CD4-positive, alpha-beta T cell (primary cell): ENCODE measurements around the gene RRAGA. TPM values are rescaled to one million over a fixed set of nuclear protein-coding genes. Genes with fewer than 3 reads are reported as not detected.
"Not testable (repeated sequence)": the region's sequence is repeated elsewhere in the genome, so short reads cannot be mapped to it uniquely, and the experiment has no call there.

ENCODE experiments used
- ATAC-seq: fragments of 200-7000 bp; cut with Tn5 transposase; one replicate; pipeline ENCODE4 v1.10.0; 2022; ENCODE audit warnings: mild to moderate bottlenecking; ENCODE audit not compliant: poor library complexity
- CTCF ChIA-PET: fragments of 350-600 bp; sonication (Branson Sonifier 250); formaldehyde crosslinking; loops from one replicate; lab custom pipeline; 2021; ENCODE audit warnings: antibody characterized with exemption, inconsistent platforms; lab: Charles Lee
- POLR2A ChIA-PET: fragments of 350-600 bp; sonication (Branson Sonifier 250); formaldehyde crosslinking; loops from one replicate; lab custom pipeline; 2021; ENCODE audit warnings: antibody characterized with exemption, inconsistent platforms; lab: Charles Lee
- DNase-seq, 14 experiments: peaks; one replicate each; pipeline ENCODE4 v3.0.0-alpha.2; 2013 to 2020; ENCODE audit warnings: mixed read lengths in 2 of 14
- H3K27ac ChIP-seq, 2 donors: one replicate each; pipeline versions ENCODE4 v1.5.1 to v1.7.0; 2013; ENCODE audit warnings: low read length in 2 of 2, low read depth in 1 of 2, mild to moderate bottlenecking in 1 of 2
- H3K27me3 ChIP-seq, 2 experiments: 1 replicate in 1 of 2; 2 replicates in 1 of 2; pipeline versions ENCODE4 v1.6.1 to v1.7.0; 2013; ENCODE audit warnings: low read length in 2 of 2, control low read depth in 1 of 2, mild to moderate bottlenecking in 1 of 2, moderate library complexity in 1 of 2; ENCODE audit not compliant: insufficient read depth in 2 of 2, control insufficient read depth in 1 of 2
- H3K36me3 ChIP-seq: one replicate; pipeline ENCODE4 v1.6.1; 2013; ENCODE audit warnings: low read length, control low read depth; ENCODE audit not compliant: insufficient read depth
- H3K4me1 ChIP-seq: one replicate; pipeline ENCODE4 v1.6.1; 2013; ENCODE audit warnings: low read length, control low read depth; ENCODE audit not compliant: insufficient read depth
- H3K4me3 ChIP-seq: one replicate; pipeline ENCODE4 v1.5.1; 2013; ENCODE audit warnings: mild to moderate bottlenecking, low read length, moderate library complexity
- H3K9me3 ChIP-seq, 2 experiments: 1 replicate in 1 of 2; 2 replicates in 1 of 2; pipeline versions ENCODE4 v1.6.1 to v1.7.0; 2013; ENCODE audit warnings: low read length in 2 of 2, mild to moderate bottlenecking in 2 of 2, control low read depth in 1 of 2, moderate library complexity in 1 of 2; ENCODE audit not compliant: control insufficient read depth in 1 of 2, insufficient read depth in 1 of 2
- H3K27ac Mint-ChIP-seq: one replicate; pipeline ENCODE4 v1.8.0; 2020; ENCODE audit warnings: mixed read lengths
- H3K27me3 Mint-ChIP-seq: one replicate; pipeline ENCODE4 v1.8.0; 2021; ENCODE audit warnings: mixed read lengths
- H3K36me3 Mint-ChIP-seq: one replicate; pipeline ENCODE4 v1.8.0; 2021; ENCODE audit warnings: low read depth, mixed read lengths
- H3K4me1 Mint-ChIP-seq: one replicate; pipeline ENCODE4 v1.8.0; 2021; ENCODE audit warnings: low read depth, mixed read lengths
- H3K4me3 Mint-ChIP-seq: one replicate; pipeline ENCODE4 v1.8.0; 2020; ENCODE audit warnings: mild to moderate bottlenecking, mixed read lengths
- H3K9me3 Mint-ChIP-seq: one replicate; pipeline ENCODE4 v1.8.0; 2020; ENCODE audit warnings: mixed read lengths
- CTCF ChIP-seq: fragments of 200-600 bp; IDR thresholded peaks from one replicate; pipeline ENCODE4 v1.8.0; 2022; ENCODE audit warnings: antibody characterized with exemption, mild to moderate bottlenecking
- intact Hi-C, 2 experiments: fragments of 100-400 bp; cut with DNase I in 1 of 2; cut with micrococcal nuclease in 1 of 2; formaldehyde crosslinking; loops; one replicate each; pipeline versions ENCODE4 v1.15.1 to v1.9.0; 2023 to 2025; cut with DNase I, micrococcal nuclease
- total RNA-seq, 174 experiments: library from RNA in 2 of 174; stranded (reverse) in 2 of 174; gene quantifications; one replicate each; pipeline ENCODE4 v1.2.3 and lab custom pipeline; 2021 to 2026

Gene RRAGA
- total RNA-seq, 2 experiments from 2014 or later = 34.4 to 34.7 TPM

DNA sequence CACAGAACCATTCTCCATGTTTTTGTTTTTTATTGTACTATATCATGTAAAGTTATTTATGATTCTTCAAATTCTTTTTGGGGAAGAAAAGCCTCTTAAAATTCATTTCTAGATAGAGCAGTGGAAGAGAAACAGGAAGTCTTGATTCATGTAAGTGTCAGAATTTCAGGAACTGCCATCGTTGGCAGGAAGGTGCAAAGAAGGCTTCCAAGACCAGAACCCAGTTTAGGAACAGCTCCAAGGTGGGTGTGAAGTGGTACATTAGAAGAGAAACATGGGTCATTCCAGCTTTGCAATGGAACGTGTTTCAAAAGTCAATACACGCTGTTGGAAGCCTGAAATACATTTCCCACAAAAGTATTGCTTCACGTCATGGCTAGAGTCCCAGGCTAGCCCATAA is 31.0 kb upstream of the RRAGA start:
- Mint-ChIP-seq H3K36me3 (no peaks in the 10 kb centered on the region), H3K9me3 (no peaks in the 10 kb centered on the region), H3K27ac (no peak overlapping the region), H3K4me3 (no peak overlapping the region), H3K27me3 (peaks cover 12% of the 10 kb centered on the region), H3K4me1 (no peaks in the 10 kb centered on the region)
- Histone ChIP-seq H3K4me1 (no peaks in the 10 kb centered on the region), H3K27ac (no peak overlapping the region), H3K27me3 (no peaks in the 10 kb centered on the region), H3K4me3 (no peak overlapping the region), H3K9me3 (no peaks in the 10 kb centered on the region), H3K36me3 (no peaks in the 10 kb centered on the region)
- ChIA-PET POLR2A (no interaction called here), CTCF (interaction anchor here (0.6 kb wide), 1 partner anchor 462 kb away, joined by 3 read pairs; no protein-coding TSS in a partner anchor)
- DNase-seq (no peak), ATAC-seq (no peak)
- intact Hi-C loops = no loop called here
- TF ChIP-seq CTCF = no peak

DNA sequence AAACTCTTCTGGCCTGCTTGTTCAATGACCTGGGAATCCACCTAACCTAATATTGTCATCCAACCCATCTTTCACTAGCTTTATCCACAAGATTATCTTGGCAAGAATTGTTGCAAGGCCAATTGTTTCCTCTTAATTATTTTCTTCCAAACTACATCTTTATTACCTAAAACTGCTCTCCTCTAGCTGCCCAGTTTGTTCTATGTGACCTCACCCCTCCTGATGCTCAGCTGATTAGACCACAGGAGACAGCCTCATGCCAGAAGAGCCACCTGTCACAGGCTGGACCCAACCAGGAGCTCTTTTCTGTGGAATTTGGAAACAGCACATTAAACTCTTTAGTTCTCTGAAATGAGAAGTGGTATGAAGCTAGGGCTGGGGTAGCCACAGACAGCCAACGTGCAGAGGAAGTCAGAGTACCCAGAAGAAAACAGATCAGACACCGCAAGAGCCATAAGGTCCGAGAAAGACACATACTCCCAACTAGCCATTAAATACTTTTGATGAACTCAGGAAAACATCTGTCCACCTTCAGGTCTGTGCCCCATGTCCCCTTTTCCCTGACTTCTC is 28.3 kb upstream of the RRAGA start:
- intact Hi-C loops = loop anchor here in 1 of 2 experiments (10.0 kb wide), 1 partner anchor 1486 kb away; no protein-coding TSS in a partner anchor
- ATAC-seq = no peak
- Histone ChIP-seq H3K4me1 (no peaks in the 10 kb centered on the region), H3K27me3 (no peaks in the 10 kb centered on the region), H3K4me3 (no peak overlapping the region), H3K36me3 (no peaks in the 10 kb centered on the region), H3K9me3 (no peaks in the 10 kb centered on the region), H3K27ac (no peak overlapping the region)
- H3K27me3 Mint-ChIP-seq = peaks cover 13% of the 10 kb centered on the region
- no peak for DNase-seq
- H3K4me3 Mint-ChIP-seq = no peak overlapping the region
- no peaks in the 10 kb centered on the region for H3K36me3 Mint-ChIP-seq
- no peaks in the 10 kb centered on the region for H3K4me1 Mint-ChIP-seq
- POLR2A ChIA-PET = no interaction called here
- H3K9me3 Mint-ChIP-seq = no peaks in the 10 kb centered on the region
- TF ChIP-seq CTCF = no peak
- H3K27ac Mint-ChIP-seq = no peak overlapping the region
- CTCF ChIA-PET = no interaction called here

- H3K36me3 ChIP-seq, H3K36me3 Mint-ChIP-seq, H3K9me3 Mint-ChIP-seq, H3K4me3 ChIP-seq, H3K4me1 Mint-ChIP-seq, H3K27ac ChIP-seq, H3K27ac Mint-ChIP-seq, H3K4me1 ChIP-seq, CTCF ChIA-PET, H3K27me3 ChIP-seq, ATAC-seq, POLR2A ChIA-PET, H3K9me3 ChIP-seq, H3K4me3 Mint-ChIP-seq, DNase-seq: not testable (repeated sequence)
- H3K27me3 Mint-ChIP-seq = peaks cover 15% of the 10 kb centered on the region
- intact Hi-C loops = loop anchor here in 1 of 2 experiments (10.0 kb wide), 1 partner anchor 1487 kb away; no protein-coding TSS in a partner anchor
Measured at GRCh38 chr9:19021649-19022048, 27.6 kb upstream of the RRAGA start.

DNA sequence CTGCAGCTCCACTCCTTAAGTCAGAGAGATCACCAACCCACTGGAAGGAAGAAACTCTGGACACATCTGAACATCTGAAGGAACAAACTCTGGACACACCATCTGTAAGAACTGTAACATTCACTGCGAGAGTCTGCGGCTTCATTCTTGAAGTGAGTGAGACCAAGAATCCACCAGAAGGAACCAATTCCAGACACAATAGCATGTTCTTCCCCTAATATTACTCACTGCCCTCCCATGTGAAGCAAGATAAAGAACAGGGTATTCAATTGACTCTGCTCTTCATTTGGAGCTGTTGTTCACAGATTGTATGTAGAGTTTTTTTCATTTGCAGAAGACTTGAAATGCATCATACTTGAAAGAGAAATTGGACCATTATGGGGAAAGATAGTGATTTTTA is 27.0 kb upstream of the RRAGA start:
- no peak overlapping the region for H3K27ac ChIP-seq
- POLR2A ChIA-PET = no interaction called here
- ATAC-seq (no peak), DNase-seq (no peak)
- Mint-ChIP-seq H3K9me3 (no peaks in the 10 kb centered on the region), H3K4me1 (no peaks in the 10 kb centered on the region), H3K4me3 (no peak overlapping the region), H3K27me3 (peaks cover 18% of the 10 kb centered on the region), H3K27ac (no peak overlapping the region), H3K36me3 (no peaks in the 10 kb centered on the region)
- no peaks in the 10 kb centered on the region for H3K4me1 ChIP-seq
- CTCF ChIA-PET = no interaction called here
- no peaks in the 10 kb centered on the region for H3K27me3 ChIP-seq
- intact Hi-C loops = loop anchor here in 1 of 2 experiments (10.0 kb wide), 1 partner anchor 1487 kb away; no protein-coding TSS in a partner anchor
- no peak for TF ChIP-seq CTCF
- H3K4me3 ChIP-seq = no peak overlapping the region
- H3K36me3 ChIP-seq = no peaks in the 10 kb centered on the region
- H3K9me3 ChIP-seq = no peaks in the 10 kb centered on the region
